HepG2 (cell line): ENCODE results near the gene PEPD. TPM values are rescaled to one million over a fixed set of nuclear protein-coding genes. Genes with fewer than 3 reads are reported as not detected.

Experiments
- CBX1 ChIP-seq: IDR thresholded peaks from one replicate; pipeline ENCODE4 v1.6.1; 2016; ENCODE audit warnings: antibody characterized with exemption, low read depth
- CEBPG ChIP-seq: IDR thresholded peaks from 2 replicates; pipeline ENCODE4 v1.6.1; 2016
- DZIP1 ChIP-seq: sonication (generic); formaldehyde crosslinking; IDR thresholded peaks from 2 replicates; pipeline ENCODE4 v1.5.0; 2020; ENCODE audit warnings: mild to moderate bottlenecking, missing genetic modification reagents
- HMGXB3 ChIP-seq: sonication (generic); formaldehyde crosslinking; IDR thresholded peaks from 2 replicates; pipeline ENCODE4 v1.4.0; 2020; ENCODE audit warnings: missing genetic modification reagents, borderline replicate concordance
- HOXA7 ChIP-seq: sonication (generic); formaldehyde crosslinking; IDR thresholded peaks from 2 replicates; pipeline ENCODE4 v1.8.1; 2022; ENCODE audit warnings: mild to moderate bottlenecking, missing genetic modification reagents, moderate library complexity
- MEIS1 ChIP-seq: sonication (generic); formaldehyde crosslinking; IDR thresholded peaks from 2 replicates; pipeline ENCODE4 v1.9.0; 2021; ENCODE audit warnings: mild to moderate bottlenecking, missing genetic modification reagents, moderate library complexity, borderline replicate concordance
- MEIS2 ChIP-seq: sonication (generic); formaldehyde crosslinking; IDR thresholded peaks from 2 replicates; pipeline ENCODE4 v1.9.0; 2021; ENCODE audit warnings: mild to moderate bottlenecking, missing genetic modification reagents
- SATB2 ChIP-seq: sonication (generic); formaldehyde crosslinking; IDR thresholded peaks from 2 replicates; pipeline ENCODE4 v1.5.0; 2020; ENCODE audit warnings: missing genetic modification reagents
- SNAPC4 ChIP-seq: sonication (generic); formaldehyde crosslinking; IDR thresholded peaks from 2 replicates; pipeline ENCODE4 v1.4.0; 2020; ENCODE audit warnings: mild to moderate bottlenecking, missing genetic modification reagents
- ZBTB33 ChIP-seq: sonication (generic); formaldehyde crosslinking; IDR thresholded peaks from 2 replicates; pipeline ENCODE4 v1.4.0; 2020; ENCODE audit warnings: missing genetic modification reagents
- ZFP91 ChIP-seq: sonication (generic); formaldehyde crosslinking; IDR thresholded peaks from 2 replicates; pipeline ENCODE4 v1.9.0; 2022; ENCODE audit warnings: missing genetic modification reagents, mild to moderate bottlenecking, borderline replicate concordance
- ZNF10 ChIP-seq: sonication (generic); formaldehyde crosslinking; IDR thresholded peaks from 2 replicates; pipeline ENCODE4 v1.4.0; 2020; ENCODE audit warnings: mild to moderate bottlenecking, low read depth, missing genetic modification reagents, borderline replicate concordance
- polyA plus RNA-seq, 8 experiments: library from polyadenylated mRNA; depleted of rRNA in 3 of 8; stranded (reverse) in 7 of 8; unstranded in 1 of 8; fragments of >200 nt; fragmentation: Illumina TruSeq in 4 of 8; extraction: Trizol in 4 of 8; gene quantifications; 2 replicates each; pipeline versions ENCODE4 v1.2.1 to v1.2.3, GENCODE V29; 2011 to 2016; ENCODE audit warnings: low read depth in 4 of 8, missing spikeins in 1 of 8, mixed read lengths in 1 of 8; ENCODE audit not compliant: insufficient read depth in 1 of 8
- total RNA-seq, 5 experiments: library from RNA; depleted of rRNA; stranded (reverse); fragments of >200 nt; fragmentation: Illumina TruSeq; extraction: Trizol; gene quantifications; 2 replicates each; pipeline ENCODE4 v1.2.3, GENCODE V29; 2016; ENCODE audit warnings: low read depth in 1 of 5

The PEPD gene
- total and polyA plus RNA-seq, 2 of the 13 experiments (the other 11 are each of a cell fraction or from before 2014, with no cell fraction given) = 60.7 to 75.1 TPM

- no peak for TF ChIP-seq HMGXB3 (CRISPR knock-in tag)
- no peak for TF ChIP-seq ZNF10 (CRISPR knock-in tag)
- 0 out of 2 replicates have a peak, but pooled peaks have one; percentile 46 for TF ChIP-seq MEIS2 (CRISPR knock-in tag)
- TF ChIP-seq HOXA7 (CRISPR knock-in tag) = no peak
- no peak for TF ChIP-seq SATB2
- TF ChIP-seq CBX1 = no peak
- no peak for TF ChIP-seq MEIS1 (CRISPR knock-in tag)
- TF ChIP-seq CEBPG (CRISPR knock-in tag) = peak; percentile 77
- TF ChIP-seq ZFP91 (CRISPR knock-in tag) = no peak; the same call in 1 of the 2 replicates
- no peak for TF ChIP-seq SNAPC4
- no peak for TF ChIP-seq DZIP1 (CRISPR knock-in tag)
- no peak for TF ChIP-seq ZBTB33 (CRISPR knock-in tag)
Observed at GRCh38 chr19:33394006-33394722, 127.4 kb downstream of the PEPD start (continued).
